K562 (cell line): ENCODE data around the gene TERB1. TPM values are rescaled to one million over a fixed set of nuclear protein-coding genes. Genes with fewer than 3 reads are reported as not detected.

Experiments
- CHD1 ChIP-seq: fragments of 200-600 bp; sonication (generic); IDR thresholded peaks from one replicate; pipeline ENCODE4 v1.6.1; 2012; ENCODE audit warnings: mild to moderate bottlenecking, moderate library complexity, low read length, inconsistent platforms
- DNMT1 ChIP-seq: fragments of 450-650 bp; IDR thresholded peaks from 2 replicates; pipeline ENCODE4 v1.6.1; 2016; ENCODE audit warnings: antibody characterized with exemption, mild to moderate bottlenecking
- GABPB2 ChIP-seq: fragments of 250-450 bp; sonication (Bioruptor Pico); conservative IDR thresholded peaks from 2 replicates; pipeline ENCODE4 v1.5.1; 2021; ENCODE audit warnings: mild to moderate bottlenecking
- GTF2A2 ChIP-seq: IDR thresholded peaks from 2 replicates; pipeline ENCODE4 v1.6.1; 2016; ENCODE audit warnings: mild to moderate bottlenecking, missing genetic modification characterization, missing compliant biosample characterization
- ILF3 ChIP-seq: fragments of 450-650 bp; IDR thresholded peaks from 2 replicates; pipeline ENCODE4 v1.6.1; 2018; ENCODE audit warnings: antibody characterized with exemption, mild to moderate bottlenecking, moderate library complexity, borderline replicate concordance
- IRF2 ChIP-seq: sonication (generic); formaldehyde crosslinking; IDR thresholded peaks from 2 replicates; pipeline ENCODE4 v1.8.1; 2022; ENCODE audit warnings: mild to moderate bottlenecking, missing genetic modification reagents
- MECOM ChIP-seq: fragments of 250-450 bp; sonication (Bioruptor Pico); IDR thresholded peaks from 2 replicates; pipeline ENCODE4 v1.8.0; 2022; ENCODE audit warnings: inconsistent platforms
- MTA1 ChIP-seq: fragments of 450-650 bp; IDR thresholded peaks from 2 replicates; pipeline ENCODE4 v1.6.1; 2017; ENCODE audit warnings: borderline replicate concordance
- RAD21 ChIP-seq, 2 experiments: fragments of 250-450 bp in 1 of 2; fragments of 450-650 bp in 1 of 2; sonication (Bioruptor Pico) in 1 of 2; formaldehyde crosslinking in 1 of 2; IDR thresholded peaks in 1 of 2; conservative IDR thresholded peaks in 1 of 2; 2 replicates each; pipeline versions ENCODE4 v1.4.0 to v1.8.0; 2020 to 2022; ENCODE audit warnings: mild to moderate bottlenecking in 2 of 2, moderate library complexity in 1 of 2
- RBM15 ChIP-seq: fragments of 200-400 bp; formaldehyde crosslinking; IDR thresholded peaks from 2 replicates; pipeline ENCODE4 v1.6.1; 2018; ENCODE audit warnings: mild to moderate bottlenecking, low read length, moderate library complexity; ENCODE audit not compliant: insufficient read depth
- RCOR1 ChIP-seq, 2 experiments: IDR thresholded peaks; 2 replicates each; pipeline ENCODE4 v1.6.1; 2012; ENCODE audit warnings: low read depth in 2 of 2, low read length in 2 of 2, borderline replicate concordance in 1 of 2, improper control_type of control experiment in 1 of 2
- SMARCA5 ChIP-seq: fragments of 450-650 bp; IDR thresholded peaks from 2 replicates; pipeline ENCODE4 v1.6.1; 2016
- SRSF9 ChIP-seq: fragments of 200-400 bp; formaldehyde crosslinking; IDR thresholded peaks from 2 replicates; pipeline ENCODE4 v1.6.1; 2017; ENCODE audit warnings: low read depth, low read length, borderline replicate concordance
- ZNF586 ChIP-seq: fragments of 450-650 bp; formaldehyde crosslinking; conservative IDR thresholded peaks from 2 replicates; pipeline ENCODE4 v1.4.0; 2020; ENCODE audit warnings: mild to moderate bottlenecking, moderate library complexity
- ZNF696 ChIP-seq: fragments of 250-450 bp; sonication (Bioruptor Pico); conservative IDR thresholded peaks from 2 replicates; pipeline ENCODE4 v1.4.0; 2020; ENCODE audit warnings: mild to moderate bottlenecking, moderate library complexity
- ZZZ3 ChIP-seq: fragments of 450-650 bp; IDR thresholded peaks from 2 replicates; pipeline ENCODE4 v1.6.1; 2016; ENCODE audit warnings: antibody characterized with exemption, mild to moderate bottlenecking, moderate library complexity
- polyA plus RNA-seq, 8 experiments: library from polyadenylated mRNA; depleted of rRNA in 4 of 8; stranded (reverse) in 5 of 8; unstranded in 3 of 8; fragments of >200 nt; fragmentation: Nextera tagmentation in 2 of 8; fragmentation: Illumina TruSeq in 1 of 8; extraction: Ambion mirVana in 2 of 8; extraction: Trizol in 1 of 8; gene quantifications; 2 replicates each; pipeline versions ENCODE4 v1.2.1 to v1.2.3, GENCODE V29; 2011 to 2014; ENCODE audit warnings: inconsistent platforms in 1 of 8, missing spikeins in 1 of 8
- total RNA-seq, 7 experiments: library from RNA; depleted of rRNA in 6 of 7; stranded (reverse); fragments of >200 nt in 6 of 7; fragmentation: Illumina TruSeq in 2 of 7; extraction: Trizol in 2 of 7; gene quantifications; 2 replicates each; pipeline versions ENCODE4 v1.2.1 to v1.2.3, GENCODE V29; 2011 to 2021; ENCODE audit warnings: low replicate concordance in 1 of 7
- TF ChIP-seq, protein P1 (sequence below): fragments of 250-450 bp; sonication (Bioruptor Pico); IDR thresholded peaks from 2 replicates; pipeline ENCODE4 v1.5.0; 2021; ENCODE audit warnings: mild to moderate bottlenecking, borderline replicate concordance
- TF ChIP-seq, protein P2 (sequence below): fragments of 250-450 bp; sonication (Bioruptor Pico); IDR thresholded peaks from 2 replicates; pipeline ENCODE4 v1.8.0; 2022; ENCODE audit warnings: moderate library complexity, mild to moderate bottlenecking, inconsistent platforms
- TF ChIP-seq, protein P3 (sequence below): IDR thresholded peaks from 2 replicates; pipeline ENCODE4 v1.6.1; 2011; ENCODE audit warnings: borderline replicate concordance, low read depth, mild to moderate bottlenecking, moderate library complexity, low read length; ENCODE audit not compliant: insufficient read depth, poor library complexity, severe bottlenecking
- TF ChIP-seq, protein P4 (sequence below): fragments of 250-450 bp; sonication (Bioruptor Pico); IDR thresholded peaks from 2 replicates; pipeline ENCODE4 v1.4.0; 2020; ENCODE audit warnings: mild to moderate bottlenecking

Gene TERB1
- total and polyA plus RNA-seq, 9 of the 15 experiments (the other 6 are each of a cell fraction or from before 2014, with no cell fraction given), result not detected

DNA sequence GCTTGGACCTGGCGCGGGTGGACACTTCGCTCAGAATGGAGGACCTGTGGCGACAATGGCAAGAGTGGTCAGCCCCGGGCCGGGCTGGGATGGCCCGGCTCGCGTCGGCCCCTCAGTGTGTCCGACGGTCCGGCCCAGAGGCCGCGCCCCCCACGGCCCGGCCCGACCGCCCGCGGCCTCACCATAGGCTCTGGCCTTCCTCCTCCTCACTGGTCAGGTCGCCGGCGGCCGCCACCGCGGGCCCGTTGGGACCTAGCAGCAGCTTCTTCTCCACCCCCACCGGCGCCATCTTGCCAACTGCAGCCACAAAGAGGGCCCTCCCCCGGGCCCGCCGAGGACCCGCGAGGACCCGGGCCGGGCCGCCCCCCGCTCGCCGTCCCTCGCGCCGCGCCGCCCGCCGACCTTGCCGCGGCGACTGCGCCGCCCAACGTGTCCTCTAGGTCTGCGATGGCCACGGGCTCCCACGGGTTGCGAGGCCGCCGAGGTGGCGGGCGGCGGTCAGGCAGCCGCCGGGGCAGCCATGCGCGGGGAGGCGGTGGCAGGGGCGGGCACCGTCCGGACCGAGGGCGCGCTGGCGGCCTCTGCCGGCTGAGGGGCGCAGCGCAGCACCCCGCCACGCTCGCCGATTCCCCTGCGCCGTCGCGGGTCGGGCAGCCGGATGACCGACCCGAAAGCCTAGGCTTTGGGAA lies 49.9 kb downstream of the TERB1 start, which contains the start of gene DYNC1LI2 (continued):
- peak; percentile 51 to 67 for TF ChIP-seq RAD21 (CRISPR knock-in tag; conservative IDR thresholded peaks at IDR 0.05 in 1 of 2, IDR thresholded peaks at IDR 0.05 in 1 of 2)
- TF ChIP-seq SMARCA5, result no peak
- TF ChIP-seq MTA1, result no peak
- TF ChIP-seq ZNF696 (CRISPR knock-in tag), result no peak
- TF ChIP-seq, protein P1, sequence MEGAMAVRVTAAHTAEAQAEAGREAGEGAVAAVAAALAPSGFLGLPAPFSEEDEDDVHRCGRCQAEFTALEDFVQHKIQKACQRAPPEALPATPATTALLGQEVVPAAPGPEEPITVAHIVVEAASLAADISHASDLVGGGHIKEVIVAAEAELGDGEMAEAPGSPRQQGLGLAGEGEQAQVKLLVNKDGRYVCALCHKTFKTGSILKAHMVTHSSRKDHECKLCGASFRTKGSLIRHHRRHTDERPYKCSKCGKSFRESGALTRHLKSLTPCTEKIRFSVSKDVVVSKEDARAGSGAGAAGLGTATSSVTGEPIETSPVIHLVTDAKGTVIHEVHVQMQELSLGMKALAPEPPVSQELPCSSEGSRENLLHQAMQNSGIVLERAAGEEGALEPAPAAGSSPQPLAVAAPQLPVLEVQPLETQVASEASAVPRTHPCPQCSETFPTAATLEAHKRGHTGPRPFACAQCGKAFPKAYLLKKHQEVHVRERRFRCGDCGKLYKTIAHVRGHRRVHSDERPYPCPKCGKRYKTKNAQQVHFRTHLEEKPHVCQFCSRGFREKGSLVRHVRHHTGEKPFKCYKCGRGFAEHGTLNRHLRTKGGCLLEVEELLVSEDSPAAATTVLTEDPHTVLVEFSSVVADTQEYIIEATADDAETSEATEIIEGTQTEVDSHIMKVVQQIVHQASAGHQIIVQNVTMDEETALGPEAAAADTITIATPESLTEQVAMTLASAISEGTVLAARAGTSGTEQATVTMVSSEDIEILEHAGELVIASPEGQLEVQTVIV (CRISPR knock-in tag), result no peak
- TF ChIP-seq ZZZ3, result no peak
- no peak for TF ChIP-seq GABPB2 (CRISPR knock-in tag)
- TF ChIP-seq RBM15, result no peak
- TF ChIP-seq RCOR1 (IDR thresholded peaks at IDR 0.05; ENCODE audit: borderline replicate concordance in 1 of 2, low read depth in 2 of 2, low read length in 2 of 2), result no peak
- TF ChIP-seq, protein P2, sequence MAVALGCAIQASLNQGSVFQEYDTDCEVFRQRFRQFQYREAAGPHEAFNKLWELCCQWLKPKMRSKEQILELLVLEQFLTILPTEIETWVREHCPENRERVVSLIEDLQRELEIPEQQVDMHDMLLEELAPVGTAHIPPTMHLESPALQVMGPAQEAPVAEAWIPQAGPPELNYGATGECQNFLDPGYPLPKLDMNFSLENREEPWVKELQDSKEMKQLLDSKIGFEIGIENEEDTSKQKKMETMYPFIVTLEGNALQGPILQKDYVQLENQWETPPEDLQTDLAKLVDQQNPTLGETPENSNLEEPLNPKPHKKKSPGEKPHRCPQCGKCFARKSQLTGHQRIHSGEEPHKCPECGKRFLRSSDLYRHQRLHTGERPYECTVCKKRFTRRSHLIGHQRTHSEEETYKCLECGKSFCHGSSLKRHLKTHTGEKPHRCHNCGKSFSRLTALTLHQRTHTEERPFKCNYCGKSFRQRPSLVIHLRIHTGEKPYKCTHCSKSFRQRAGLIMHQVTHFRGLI (CRISPR knock-in tag), result no peak
- TF ChIP-seq SRSF9, result no peak
- TF ChIP-seq IRF2 (CRISPR knock-in tag), result no peak
- 0 out of 2 replicates have a peak, but pooled peaks have one; percentile 42 for TF ChIP-seq ILF3
- peak; percentile 89 for TF ChIP-seq CHD1
- TF ChIP-seq, protein P3, sequence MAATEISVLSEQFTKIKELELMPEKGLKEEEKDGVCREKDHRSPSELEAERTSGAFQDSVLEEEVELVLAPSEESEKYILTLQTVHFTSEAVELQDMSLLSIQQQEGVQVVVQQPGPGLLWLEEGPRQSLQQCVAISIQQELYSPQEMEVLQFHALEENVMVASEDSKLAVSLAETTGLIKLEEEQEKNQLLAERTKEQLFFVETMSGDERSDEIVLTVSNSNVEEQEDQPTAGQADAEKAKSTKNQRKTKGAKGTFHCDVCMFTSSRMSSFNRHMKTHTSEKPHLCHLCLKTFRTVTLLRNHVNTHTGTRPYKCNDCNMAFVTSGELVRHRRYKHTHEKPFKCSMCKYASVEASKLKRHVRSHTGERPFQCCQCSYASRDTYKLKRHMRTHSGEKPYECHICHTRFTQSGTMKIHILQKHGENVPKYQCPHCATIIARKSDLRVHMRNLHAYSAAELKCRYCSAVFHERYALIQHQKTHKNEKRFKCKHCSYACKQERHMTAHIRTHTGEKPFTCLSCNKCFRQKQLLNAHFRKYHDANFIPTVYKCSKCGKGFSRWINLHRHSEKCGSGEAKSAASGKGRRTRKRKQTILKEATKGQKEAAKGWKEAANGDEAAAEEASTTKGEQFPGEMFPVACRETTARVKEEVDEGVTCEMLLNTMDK, result peak; percentile 92
- TF ChIP-seq DNMT1, result no peak
- TF ChIP-seq, protein P4, sequence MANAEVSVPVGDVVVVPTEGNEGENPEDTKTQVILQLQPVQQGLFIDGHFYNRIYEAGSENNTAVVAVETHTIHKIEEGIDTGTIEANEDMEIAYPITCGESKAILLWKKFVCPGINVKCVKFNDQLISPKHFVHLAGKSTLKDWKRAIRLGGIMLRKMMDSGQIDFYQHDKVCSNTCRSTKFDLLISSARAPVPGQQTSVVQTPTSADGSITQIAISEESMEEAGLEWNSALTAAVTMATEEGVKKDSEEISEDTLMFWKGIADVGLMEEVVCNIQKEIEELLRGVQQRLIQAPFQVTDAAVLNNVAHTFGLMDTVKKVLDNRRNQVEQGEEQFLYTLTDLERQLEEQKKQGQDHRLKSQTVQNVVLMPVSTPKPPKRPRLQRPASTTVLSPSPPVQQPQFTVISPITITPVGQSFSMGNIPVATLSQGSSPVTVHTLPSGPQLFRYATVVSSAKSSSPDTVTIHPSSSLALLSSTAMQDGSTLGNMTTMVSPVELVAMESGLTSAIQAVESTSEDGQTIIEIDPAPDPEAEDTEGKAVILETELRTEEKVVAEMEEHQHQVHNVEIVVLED, result 0 out of 2 replicates have a peak, but pooled peaks have one; percentile 44
- no peak for TF ChIP-seq GTF2A2 (tag)
- TF ChIP-seq MECOM, result no peak
- TF ChIP-seq ZNF586 (CRISPR knock-in tag), result no peak
